HCT116 (cell line): ENCODE data around the gene CSGALNACT2. TPM values are rescaled to one million over a fixed set of nuclear protein-coding genes. Genes with fewer than 3 reads are reported as not detected.
A peak's percentile ranks its signal among the peaks of the same experiment; 100 is the strongest.

ENCODE experiments used
- ATAC-seq: fragments of 200-7000 bp; cut with Tn5 transposase; 2 replicates; pipeline ENCODE4 v1.9.1; 2020; ENCODE audit warnings: mild to moderate bottlenecking, moderate library complexity
- BruUV-seq: library from RNA; stranded (reverse); fragments of 400-500 nt; replicated peaks from 2 replicates; lab custom pipeline; 2021; lab: Mats Ljungman, UMichigan
- CTCF ChIA-PET: fragments of 300-600 bp; sonication (Branson Sonifier 250); formaldehyde crosslinking; loops from one replicate; lab custom pipeline; 2021; ENCODE audit warnings: antibody characterized with exemption; lab: Charles Lee
- POLR2A ChIA-PET: fragments of 300-600, 350-600 bp; sonication (Branson Sonifier 250); formaldehyde crosslinking; loops from one replicate; lab custom pipeline; 2021; ENCODE audit warnings: antibody characterized with exemption; lab: Charles Lee
- RAD21 ChIA-PET, 2 experiments: fragments of 300-600 bp; sonication (Branson Sonifier 250); formaldehyde crosslinking; loops; one replicate each; lab custom pipeline; 2023; ENCODE audit warnings: low total read pairs in 2 of 2; ENCODE audit not compliant: uncharacterized antibody in 2 of 2, unreplicated experiment in 2 of 2, low non-redundant PET in 1 of 2; lab: Charles Lee
- DNase-seq: peaks from one replicate; pipeline ENCODE4 v3.0.0-alpha.2; 2010; ENCODE audit warnings: low read depth, low spot score
- H2AFZ ChIP-seq: fragments of 200-600 bp; shearing (Covaris generic), sonication (generic); 2 replicates; pipeline ENCODE4 v1.6.1; 2017; ENCODE audit warnings: low read depth, mixed run types, mixed read lengths, antibody characterized with exemption, low read length; ENCODE audit not compliant: poor library complexity, severe bottlenecking
- H3K27ac ChIP-seq: 2 replicates; pipeline ENCODE4 v1.5.1; 2012; ENCODE audit warnings: low read depth, low read length
- H3K27me3 ChIP-seq: fragments of 200-600 bp; sonication (generic); 2 replicates; pipeline ENCODE4 v1.6.1; 2016; ENCODE audit warnings: mixed run types, low read length, mixed read lengths; ENCODE audit not compliant: insufficient read depth
- H3K36me3 ChIP-seq, 2 experiments: fragments of 200-500 bp in 1 of 2; fragments of 200-600 bp in 1 of 2; sonication (Bioruptor generic) in 1 of 2; sonication (generic) in 1 of 2; 2 replicates each; pipeline versions ENCODE4 v1.5.1 to v1.6.1; 2014 to 2016; ENCODE audit warnings: low read length in 2 of 2, inconsistent platforms in 1 of 2, mixed read lengths in 1 of 2, mixed run types in 1 of 2; ENCODE audit not compliant: insufficient read depth in 2 of 2, control insufficient read depth in 1 of 2
- H3K4me1 ChIP-seq, 2 experiments: fragments of 200-600 bp in 1 of 2; sonication (generic) in 1 of 2; 2 replicates each; pipeline versions ENCODE4 v1.5.1 to v1.6.1; 2012 to 2017; ENCODE audit warnings: low read length in 2 of 2, inconsistent platforms in 1 of 2, mild to moderate bottlenecking in 1 of 2, mixed read lengths in 1 of 2, mixed run types in 1 of 2, moderate library complexity in 1 of 2; ENCODE audit not compliant: insufficient read depth in 2 of 2, control insufficient read depth in 1 of 2
- H3K4me2 ChIP-seq: fragments of 200-600 bp; sonication (generic); 2 replicates; pipeline ENCODE4 v1.6.1; 2017; ENCODE audit warnings: mixed run types, low read length, mixed read lengths
- H3K4me3 ChIP-seq, 2 experiments: fragments of 200-600 bp in 1 of 2; sonication (generic) in 1 of 2; replicated peaks in 1 of 2; 2 replicates each; pipeline ENCODE4 v1.5.1; 2011 to 2016; ENCODE audit warnings: low read length in 2 of 2, control low read depth in 1 of 2, low read depth in 1 of 2, mild to moderate bottlenecking in 1 of 2, mixed read lengths in 1 of 2, mixed run types in 1 of 2
- H3K79me2 ChIP-seq: fragments of 200-600 bp; sonication (generic); 2 replicates; pipeline ENCODE4 v1.6.1; 2017; ENCODE audit warnings: mild to moderate bottlenecking, mixed run types, low read length, moderate library complexity, mixed read lengths; ENCODE audit not compliant: insufficient read depth
- H3K9ac ChIP-seq: fragments of 200-600 bp; sonication (generic); 2 replicates; pipeline ENCODE4 v1.6.1; 2016; ENCODE audit warnings: low read length, mixed read lengths
- H3K9me2 ChIP-seq: fragments of 200-600 bp; sonication (generic), shearing (Covaris generic); 2 replicates; pipeline ENCODE4 v1.6.1; 2017; ENCODE audit warnings: mixed run types, mild to moderate bottlenecking, moderate library complexity; ENCODE audit not compliant: insufficient read depth
- H3K9me3 ChIP-seq, 2 experiments: fragments of 200-500 bp in 1 of 2; fragments of 200-600 bp in 1 of 2; sonication (Bioruptor generic) in 1 of 2; sonication (generic) in 1 of 2; 2 replicates each; pipeline ENCODE4 v1.6.1; 2014 to 2017; ENCODE audit warnings: low read length in 2 of 2, mixed read lengths in 2 of 2, inconsistent platforms in 1 of 2, low read depth in 1 of 2, mild to moderate bottlenecking in 1 of 2, mixed run types in 1 of 2, moderate library complexity in 1 of 2; ENCODE audit not compliant: control insufficient read depth in 1 of 2, insufficient read depth in 1 of 2
- H4K20me1 ChIP-seq: fragments of 200-600 bp; sonication (generic), shearing (Covaris generic); 2 replicates; pipeline ENCODE4 v1.6.1; 2017; ENCODE audit warnings: mixed run types, mild to moderate bottlenecking, moderate library complexity; ENCODE audit not compliant: insufficient read depth
- CBX3 ChIP-seq: IDR thresholded peaks from 2 replicates; pipeline ENCODE4 v1.6.1; 2012; ENCODE audit warnings: low read depth
- CTCF ChIP-seq, 3 experiments: fragments of 200-600 bp in 1 of 3; sonication (generic) in 1 of 3; IDR thresholded peaks in 2 of 3; conservative IDR thresholded peaks in 1 of 3; 2 replicates each; pipeline ENCODE4 v1.5.1; 2012 to 2017; ENCODE audit warnings: low read depth in 2 of 3, low read length in 2 of 3, antibody characterized with exemption in 1 of 3, borderline replicate concordance in 1 of 3, control low read depth in 1 of 3, mild to moderate bottlenecking in 1 of 3, mixed read lengths in 1 of 3, mixed run types in 1 of 3, moderate library complexity in 1 of 3; ENCODE audit not compliant: insufficient read depth in 1 of 3
- ELF1 ChIP-seq: IDR thresholded peaks from 2 replicates; pipeline ENCODE4 v1.6.1; 2012; ENCODE audit warnings: low read depth, borderline replicate concordance
- FOSL1 ChIP-seq: IDR thresholded peaks from 2 replicates; pipeline ENCODE4 v1.6.1; 2012; ENCODE audit warnings: low read depth
- POLR2AphosphoS5 ChIP-seq: IDR thresholded peaks from 2 replicates; pipeline ENCODE4 v1.6.1; 2011; ENCODE audit warnings: mild to moderate bottlenecking, low read depth, low read length, moderate library complexity
- REST ChIP-seq: IDR thresholded peaks from 2 replicates; pipeline ENCODE4 v1.6.1; 2012; ENCODE audit warnings: low read depth
- SIN3A ChIP-seq: IDR thresholded peaks from 2 replicates; pipeline ENCODE4 v1.6.1; 2012; ENCODE audit warnings: low read depth
- SP1 ChIP-seq: IDR thresholded peaks from 2 replicates; pipeline ENCODE4 v1.6.1; 2012; ENCODE audit warnings: low read depth
- SRF ChIP-seq: IDR thresholded peaks from 2 replicates; pipeline ENCODE4 v1.6.1; 2012; ENCODE audit warnings: low read depth
- TCF7L2 ChIP-seq: IDR thresholded peaks from 2 replicates; pipeline ENCODE4 v1.7.0; 2011; ENCODE audit warnings: borderline replicate concordance, inconsistent platforms; ENCODE audit not compliant: insufficient read depth, insufficient read length; ENCODE audit errors: extremely low read depth
- YY1 ChIP-seq: IDR thresholded peaks from 2 replicates; pipeline ENCODE4 v1.6.1; 2011; ENCODE audit warnings: low read length, low read depth, moderate library complexity, mild to moderate bottlenecking; ENCODE audit not compliant: insufficient replicate concordance; ENCODE audit errors: extremely low read depth
- ZFX ChIP-seq: fragments of 450-650 bp; IDR thresholded peaks from 2 replicates; pipeline ENCODE4 v1.6.1; 2017
- intact Hi-C: fragments of 100-400 bp; cut with micrococcal nuclease; formaldehyde crosslinking; loops from 2 replicates; pipeline ENCODE4 v1.10.0; 2022
- total RNA-seq: library from RNA; stranded (reverse); gene quantifications from one replicate; pipeline ENCODE4 v1.2.1, GENCODE V29; 2021; ENCODE audit not compliant: unreplicated experiment

Gene CSGALNACT2
- total RNA-seq, 1 experiment from 2014 or later = 9.9 TPM

- intact Hi-C loops = no loop called here
- Histone ChIP-seq H3K27me3 (no peaks in the 10 kb centered on the region), H3K9me3 (no peaks in the 10 kb centered on the region), H3K36me3 (no peaks in the 10 kb centered on the region), H4K20me1 (no peaks in the 10 kb centered on the region), H3K27ac (no peak overlapping the region), H2AFZ (no peak overlapping the region), H3K9ac (no peak overlapping the region), H3K4me3 (no peak overlapping the region), H3K79me2 (no peaks in the 10 kb centered on the region), H3K9me2 (no peaks in the 10 kb centered on the region), H3K4me2 (no peak overlapping the region), H3K4me1 (no peaks in the 10 kb centered on the region)
- CTCF ChIA-PET = no interaction called here
- POLR2A ChIA-PET = no interaction called here
- ATAC-seq (no peak), DNase-seq (no peak)
- no TSS peak for BruUV-seq
- RAD21 ChIA-PET = no interaction called here
- TF ChIP-seq SP1 = no peak
- TF ChIP-seq FOSL1 = no peak
- TF ChIP-seq REST = no peak
Observed at GRCh38 chr10:43114088-43114742, 24.0 kb upstream of the CSGALNACT2 start.

- Histone ChIP-seq H3K9me3 (no peaks in the 10 kb centered on the region), H3K9me2 (no peaks in the 10 kb centered on the region), H3K27me3 (no peaks in the 10 kb centered on the region), H4K20me1 (no peaks in the 10 kb centered on the region), H3K9ac (no peak overlapping the region), H3K36me3 (no peaks in the 10 kb centered on the region), H3K79me2 (no peaks in the 10 kb centered on the region), H3K27ac (no peak overlapping the region), H2AFZ (no peak overlapping the region), H3K4me3 (no peak overlapping the region), H3K4me2 (no peak overlapping the region), H3K4me1 (no peaks in the 10 kb centered on the region)
- DNase-seq (no peak), ATAC-seq (peak; percentile 30)
- POLR2A ChIA-PET = no interaction called here
- intact Hi-C loops = no loop called here
- CTCF ChIA-PET = no interaction called here
- RAD21 ChIA-PET = no interaction called here
- no TSS peak for BruUV-seq
- TF ChIP-seq POLR2AphosphoS5 = no peak
- no peak for TF ChIP-seq ZFX
- no peak for TF ChIP-seq TCF7L2
- TF ChIP-seq CBX3 = no peak
- no peak for TF ChIP-seq SRF
- TF ChIP-seq ELF1 = no peak
- no peak for TF ChIP-seq CTCF (IDR thresholded peaks at IDR 0.05 in 2 of 3, conservative IDR thresholded peaks at IDR 0.05 in 1 of 3; ENCODE audit: borderline replicate concordance in 1 of 3, insufficient read depth in 1 of 3, low read depth in 2 of 3, low read length in 2 of 3)
- TF ChIP-seq SIN3A = no peak
- no peak for TF ChIP-seq YY1
Observed at GRCh38 chr10:43114743-43115611, 23.3 kb upstream of the CSGALNACT2 start.
